OCI-LY1 (cell line): ENCODE data around the gene IRAK3.

Source experiments
- EZH2 ChIP-seq: fragments of 200-600 bp; sonication (generic), shearing (Covaris generic); IDR thresholded peaks from 2 replicates; pipeline ENCODE4 v1.8.0; 2017; ENCODE audit warnings: borderline replicate concordance, mixed run types, mild to moderate bottlenecking, antibody characterized with exemption, low read length, moderate library complexity, mixed read lengths
- TF ChIP-seq, protein P1 (sequence below): fragments of 200-600 bp; sonication (generic), shearing (Covaris generic); IDR thresholded peaks from 2 replicates; pipeline ENCODE4 v1.5.1; 2017; ENCODE audit warnings: mild to moderate bottlenecking, antibody characterized with exemption, low read length, moderate library complexity, mixed read lengths

DNA sequence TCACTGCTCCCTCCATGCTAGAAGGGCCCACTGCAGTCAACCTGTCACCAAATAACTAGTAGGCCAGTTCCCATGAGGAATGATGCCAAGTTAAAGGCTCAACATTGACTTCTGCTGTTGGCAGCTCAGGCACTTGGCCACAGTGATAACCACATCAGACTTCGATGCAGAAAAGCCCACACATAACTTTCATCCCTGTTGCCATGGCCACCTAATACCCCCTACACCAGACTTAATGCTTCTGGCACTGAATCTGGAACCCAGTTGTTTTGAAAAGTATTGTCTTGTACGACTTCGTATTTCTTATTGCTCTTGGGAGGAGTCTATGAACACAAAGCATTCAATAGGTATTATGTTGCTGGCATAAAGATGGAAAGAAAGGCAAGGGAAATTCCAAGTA is 69.0 kb downstream of the IRAK3 start:
- no peak for TF ChIP-seq EZH2
- TF ChIP-seq, protein P1, sequence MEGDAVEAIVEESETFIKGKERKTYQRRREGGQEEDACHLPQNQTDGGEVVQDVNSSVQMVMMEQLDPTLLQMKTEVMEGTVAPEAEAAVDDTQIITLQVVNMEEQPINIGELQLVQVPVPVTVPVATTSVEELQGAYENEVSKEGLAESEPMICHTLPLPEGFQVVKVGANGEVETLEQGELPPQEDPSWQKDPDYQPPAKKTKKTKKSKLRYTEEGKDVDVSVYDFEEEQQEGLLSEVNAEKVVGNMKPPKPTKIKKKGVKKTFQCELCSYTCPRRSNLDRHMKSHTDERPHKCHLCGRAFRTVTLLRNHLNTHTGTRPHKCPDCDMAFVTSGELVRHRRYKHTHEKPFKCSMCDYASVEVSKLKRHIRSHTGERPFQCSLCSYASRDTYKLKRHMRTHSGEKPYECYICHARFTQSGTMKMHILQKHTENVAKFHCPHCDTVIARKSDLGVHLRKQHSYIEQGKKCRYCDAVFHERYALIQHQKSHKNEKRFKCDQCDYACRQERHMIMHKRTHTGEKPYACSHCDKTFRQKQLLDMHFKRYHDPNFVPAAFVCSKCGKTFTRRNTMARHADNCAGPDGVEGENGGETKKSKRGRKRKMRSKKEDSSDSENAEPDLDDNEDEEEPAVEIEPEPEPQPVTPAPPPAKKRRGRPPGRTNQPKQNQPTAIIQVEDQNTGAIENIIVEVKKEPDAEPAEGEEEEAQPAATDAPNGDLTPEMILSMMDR = no peak
